HEK293 (cell line): Measurements from ENCODE around the gene CA11.

Source experiments
- CTCF ChIA-PET: fragments of 350-600 bp; formaldehyde crosslinking; extraction: SDS; loops from one replicate; lab custom pipeline; 2021; ENCODE audit warnings: antibody characterized with exemption; lab: Yijun Ruan, JAX
- POLR2A ChIA-PET: fragments of 300-600 bp; formaldehyde crosslinking; extraction: SDS; loops from one replicate; lab custom pipeline; 2020; ENCODE audit warnings: antibody characterized with exemption, inconsistent platforms; lab: Yijun Ruan, JAX
- H3K27ac ChIP-seq: fragments of 200-500 bp; sonication (Bioruptor generic); 2 replicates; pipeline ENCODE4 v1.5.1; 2014; ENCODE audit warnings: low read depth, low read length, control low read depth, inconsistent platforms; ENCODE audit errors: extremely low read depth
- H3K36me3 ChIP-seq, 2 experiments: fragments of 200-500 bp in 1 of 2; sonication (Bioruptor generic) in 1 of 2; 1 replicate in 1 of 2; 2 replicates in 1 of 2; pipeline ENCODE4 v1.5.1; 2014 to 2017; ENCODE audit warnings: inconsistent platforms in 2 of 2, low read length in 2 of 2; ENCODE audit not compliant: control insufficient read depth in 2 of 2, insufficient read depth in 1 of 2
- H3K4me1 ChIP-seq: fragments of 200-500 bp; sonication (Bioruptor generic); 2 replicates; pipeline ENCODE4 v1.5.1; 2014; ENCODE audit warnings: mild to moderate bottlenecking, low read length, inconsistent platforms; ENCODE audit not compliant: control insufficient read depth, insufficient read depth
- H3K4me3 ChIP-seq: 2 replicates; pipeline ENCODE4 v1.5.1; 2011; ENCODE audit warnings: low read depth, mild to moderate bottlenecking, control low read depth, low read length, moderate library complexity
- H3K9me3 ChIP-seq: fragments of 200-500 bp; sonication (Bioruptor generic); 2 replicates; pipeline ENCODE4 v1.5.1; 2014; ENCODE audit warnings: low read depth, low read length, inconsistent platforms; ENCODE audit not compliant: control insufficient read depth, insufficient read depth
- ELK4 ChIP-seq: IDR thresholded peaks from 2 replicates; pipeline ENCODE4 v1.6.1; 2011; ENCODE audit warnings: mild to moderate bottlenecking, low read depth, low read length, borderline replicate concordance
- HOXC10 ChIP-seq: sonication (generic); formaldehyde crosslinking; IDR thresholded peaks from 2 replicates; pipeline ENCODE4 v1.8.1; 2023; ENCODE audit warnings: mild to moderate bottlenecking, missing genetic modification reagents
- KLF8 ChIP-seq: fragments of 450-650 bp; formaldehyde crosslinking; IDR thresholded peaks from 2 replicates; pipeline ENCODE4 v1.5.1; 2016; ENCODE audit warnings: missing biosample characterization, missing genetic modification characterization
- KLF9 ChIP-seq: fragments of 450-650 bp; formaldehyde crosslinking; IDR thresholded peaks from 2 replicates; pipeline ENCODE4 v1.5.1; 2016; ENCODE audit warnings: missing biosample characterization, missing genetic modification characterization, low read depth
- SCRT1 ChIP-seq: fragments of 450-650 bp; formaldehyde crosslinking; IDR thresholded peaks from 2 replicates; pipeline ENCODE4 v1.5.1; 2016; ENCODE audit warnings: missing biosample characterization, missing genetic modification characterization, borderline replicate concordance
- YY1 ChIP-seq: fragments of 450-650 bp; formaldehyde crosslinking; IDR thresholded peaks from 2 replicates; pipeline ENCODE4 v1.5.1; 2018; ENCODE audit warnings: missing biosample characterization, missing genetic modification characterization
- ZBTB11 ChIP-seq: fragments of 450-650 bp; formaldehyde crosslinking; conservative IDR thresholded peaks from 2 replicates; pipeline ENCODE4 v1.5.1; 2016; ENCODE audit warnings: low read depth, missing biosample characterization, missing genetic modification characterization
- ZBTB48 ChIP-seq: fragments of 450-650 bp; formaldehyde crosslinking; IDR thresholded peaks from 2 replicates; pipeline ENCODE4 v1.5.1; 2016; ENCODE audit warnings: missing biosample characterization, missing genetic modification characterization
- ZNF18 ChIP-seq: fragments of 450-650 bp; formaldehyde crosslinking; IDR thresholded peaks from 2 replicates; pipeline ENCODE4 v1.5.1; 2016; ENCODE audit warnings: missing biosample characterization, missing genetic modification characterization
- ZNF2 ChIP-seq: fragments of 450-650 bp; formaldehyde crosslinking; IDR thresholded peaks from 2 replicates; pipeline ENCODE4 v1.5.1; 2016; ENCODE audit warnings: missing biosample characterization, missing genetic modification characterization
- ZNF223 ChIP-seq: fragments of 450-650 bp; formaldehyde crosslinking; IDR thresholded peaks from 2 replicates; pipeline ENCODE4 v1.5.1; 2016; ENCODE audit warnings: missing biosample characterization, missing genetic modification characterization
- ZNF280C ChIP-seq: fragments of 450-650 bp; formaldehyde crosslinking; IDR thresholded peaks from 2 replicates; pipeline ENCODE4 v1.5.1; 2016; ENCODE audit warnings: missing biosample characterization, missing genetic modification characterization
- ZNF335 ChIP-seq: fragments of 450-650 bp; formaldehyde crosslinking; conservative IDR thresholded peaks from 2 replicates; pipeline ENCODE4 v1.5.1; 2016; ENCODE audit warnings: missing biosample characterization, missing genetic modification characterization
- ZNF677 ChIP-seq: fragments of 450-650 bp; IDR thresholded peaks from 2 replicates; pipeline ENCODE4 v1.5.0; 2018; ENCODE audit warnings: missing biosample characterization, mild to moderate bottlenecking, missing genetic modification characterization, moderate library complexity
- TF ChIP-seq, protein P1 (sequence below): fragments of 450-650 bp; IDR thresholded peaks from 2 replicates; pipeline ENCODE4 v1.5.1; 2018; ENCODE audit warnings: missing biosample characterization, mild to moderate bottlenecking, missing genetic modification characterization

Gene CA11

DNA sequence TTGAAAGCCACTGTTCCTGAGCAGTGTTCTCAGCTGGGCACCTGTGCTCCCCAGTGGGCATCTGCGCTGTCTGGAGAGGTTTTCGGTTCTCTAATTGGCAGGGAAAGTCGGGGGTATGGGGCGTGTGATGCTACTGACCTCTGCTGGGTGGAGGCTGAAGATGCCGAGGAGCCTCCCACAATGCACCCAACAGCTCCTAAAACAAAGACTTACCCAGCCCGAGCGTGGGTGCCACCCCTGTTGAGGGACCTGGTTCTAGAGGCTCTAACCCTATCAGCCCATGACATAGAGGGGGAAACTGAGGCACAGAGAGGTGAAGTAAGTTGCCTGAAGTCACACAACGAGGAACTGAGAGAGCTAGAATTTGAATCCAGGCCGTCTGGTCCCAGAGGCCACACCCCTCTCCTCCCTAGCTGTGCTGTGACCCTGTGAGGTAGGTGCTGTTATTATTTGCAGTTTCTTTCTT lies 37.2 kb downstream of the CA11 start (continued):
- TF ChIP-seq ZNF18 (tag by site-specific recombination) (no peak), KLF8 (tag by site-specific recombination) (no peak)

- POLR2A ChIA-PET: interaction anchor here (0.7 to 5.2 kb wide), 2 partner anchors 12 to 345 kb away, joined by 3 to 60 read pairs; partner anchors contain the start of genes RPL18 and SPHK2
- Histone ChIP-seq H3K36me3 (no peaks in the 10 kb centered on the region), H3K4me1 (no peaks in the 10 kb centered on the region; the same call in 1 of the 2 replicates), H3K4me3 (no peak overlapping the region), H3K9me3 (no peaks in the 10 kb centered on the region), H3K27ac (no peak overlapping the region)
- no peak for TF ChIP-seq SCRT1 (tag by site-specific recombination)
- no peak for TF ChIP-seq ZNF2 (tag by site-specific recombination)
- TF ChIP-seq, protein P1, sequence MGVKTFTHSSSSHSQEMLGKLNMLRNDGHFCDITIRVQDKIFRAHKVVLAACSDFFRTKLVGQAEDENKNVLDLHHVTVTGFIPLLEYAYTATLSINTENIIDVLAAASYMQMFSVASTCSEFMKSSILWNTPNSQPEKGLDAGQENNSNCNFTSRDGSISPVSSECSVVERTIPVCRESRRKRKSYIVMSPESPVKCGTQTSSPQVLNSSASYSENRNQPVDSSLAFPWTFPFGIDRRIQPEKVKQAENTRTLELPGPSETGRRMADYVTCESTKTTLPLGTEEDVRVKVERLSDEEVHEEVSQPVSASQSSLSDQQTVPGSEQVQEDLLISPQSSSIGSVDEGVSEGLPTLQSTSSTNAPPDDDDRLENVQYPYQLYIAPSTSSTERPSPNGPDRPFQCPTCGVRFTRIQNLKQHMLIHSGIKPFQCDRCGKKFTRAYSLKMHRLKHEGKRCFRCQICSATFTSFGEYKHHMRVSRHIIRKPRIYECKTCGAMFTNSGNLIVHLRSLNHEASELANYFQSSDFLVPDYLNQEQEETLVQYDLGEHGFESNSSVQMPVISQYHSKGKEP (tag by site-specific recombination): no peak
- TF ChIP-seq YY1 (tag by site-specific recombination): no peak
- TF ChIP-seq KLF9 (tag by site-specific recombination): no peak
- no peak for TF ChIP-seq HOXC10 (CRISPR knock-in tag)
- TF ChIP-seq ELK4: no peak
- TF ChIP-seq ZNF223 (tag by site-specific recombination): no peak
- no peak for TF ChIP-seq ZBTB11
- TF ChIP-seq ZNF280C (tag by site-specific recombination): no peak
- no peak for TF ChIP-seq ZBTB48 (tag by site-specific recombination)
- no peak for TF ChIP-seq ZNF677
- no peak for TF ChIP-seq ZNF335
- TF ChIP-seq, all 188 proteins: peak for 0
- CTCF ChIA-PET: interaction anchor here (0.5 to 5.3 kb wide), 9 partner anchors 10 to 341 kb away, joined by 3 to 51 read pairs (median 6); no protein-coding TSS in a partner anchor
These were observed 38.6 kb downstream of the CA11 start for GRCh38 chr19:48607359-48607755.
